HG02884 (cell line): Measurements from ENCODE around the gene TMEM87B.
"Not testable (repeated sequence)": the region's sequence is repeated elsewhere in the genome, so short reads cannot be mapped to it uniquely, and the experiment has no call there.

Experiments used
- ATAC-seq: cut with Tn5 transposase; IDR thresholded peaks from one replicate; pipeline ENCODE4 v1.9.1; 2021; ENCODE audit warnings: mild to moderate bottlenecking, moderate library complexity; ENCODE audit not compliant: unreplicated experiment

TMEM87B gene

DNA sequence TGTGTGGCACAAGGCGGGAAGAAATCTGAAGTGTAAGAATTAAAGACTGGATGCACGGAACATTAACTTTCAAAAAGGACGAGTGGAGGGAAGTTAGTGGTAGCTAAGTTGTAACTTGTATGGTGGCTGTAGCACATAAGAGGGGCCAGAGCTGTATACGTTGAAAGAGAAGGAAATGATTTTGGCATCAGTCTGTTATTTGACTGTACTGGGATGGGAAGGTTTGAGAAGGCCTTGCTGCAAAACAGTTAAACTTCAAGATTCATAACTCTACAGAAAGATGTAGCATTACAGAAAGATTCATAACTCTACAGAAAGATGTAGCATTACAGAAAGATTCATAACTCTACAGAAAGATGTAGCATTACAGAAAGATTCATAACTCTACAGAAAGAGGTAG is 58.3 kb downstream of the TMEM87B start:
- ATAC-seq = not testable (repeated sequence)

DNA sequence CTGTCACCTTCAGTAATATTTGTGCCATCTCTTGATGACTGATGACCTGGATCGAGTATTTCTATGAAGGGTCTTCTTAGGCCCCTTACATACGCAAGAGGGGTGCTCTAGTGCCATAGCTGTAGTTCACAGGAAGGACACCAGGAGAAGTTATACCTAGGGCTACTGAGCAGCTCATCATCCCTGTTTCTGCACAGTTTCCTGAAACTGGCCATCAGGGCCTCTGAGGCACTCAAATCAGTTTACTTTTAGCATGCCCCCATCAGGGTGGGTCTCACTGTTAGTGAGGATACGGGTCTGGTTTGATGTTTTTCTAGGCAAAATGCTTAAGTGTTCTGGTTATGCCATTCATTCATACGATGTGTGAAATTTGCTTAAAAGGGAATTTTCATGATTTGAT is 63.1 kb downstream of the TMEM87B start:
- no peak for ATAC-seq

DNA sequence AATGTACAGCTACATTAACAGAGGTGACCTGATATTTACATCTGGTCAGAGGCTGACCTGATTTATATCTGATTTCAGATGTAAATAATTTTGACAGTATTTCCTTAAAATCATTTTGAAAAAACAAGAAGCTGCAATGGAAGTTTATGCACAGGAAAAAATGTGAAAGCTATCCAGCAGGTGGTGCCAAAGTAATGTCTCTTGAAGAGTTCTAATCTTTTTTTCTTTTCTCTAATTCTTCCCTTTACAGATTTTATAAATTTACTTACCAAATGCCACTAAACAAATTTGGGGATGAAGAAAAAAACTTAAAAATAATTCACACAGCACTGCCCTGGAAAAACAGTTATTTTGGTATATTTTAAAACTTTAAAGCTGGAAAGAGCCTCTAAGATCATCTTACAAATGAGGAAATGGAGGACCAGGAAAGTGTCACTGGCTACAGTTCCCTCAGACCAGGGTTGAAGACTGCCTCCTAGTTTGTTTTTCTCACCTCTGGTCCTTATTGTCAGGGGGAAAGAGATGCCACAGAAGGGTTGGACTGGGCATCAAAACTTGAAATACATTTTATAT is 66.7 kb downstream of the TMEM87B start:
- ATAC-seq = no peak

DNA sequence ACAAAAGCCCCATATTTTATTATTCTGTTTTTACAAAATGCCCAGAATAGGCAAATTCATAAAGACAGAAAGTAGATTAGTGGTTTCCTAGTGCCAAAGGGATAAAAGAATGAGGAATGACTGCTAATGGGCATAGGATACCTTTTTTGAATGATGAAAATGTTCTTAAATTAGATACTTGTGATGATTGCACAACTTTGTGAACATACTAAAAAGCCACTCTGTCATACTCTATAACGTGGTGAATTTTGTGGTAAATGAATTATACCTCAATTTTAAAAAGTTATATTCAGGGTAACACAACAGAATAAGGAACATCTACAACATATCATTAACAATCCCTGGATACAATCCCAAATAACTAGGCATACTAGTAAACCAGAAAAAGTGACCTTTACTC is 74.0 kb downstream of the TMEM87B start:
- no peak for ATAC-seq

DNA sequence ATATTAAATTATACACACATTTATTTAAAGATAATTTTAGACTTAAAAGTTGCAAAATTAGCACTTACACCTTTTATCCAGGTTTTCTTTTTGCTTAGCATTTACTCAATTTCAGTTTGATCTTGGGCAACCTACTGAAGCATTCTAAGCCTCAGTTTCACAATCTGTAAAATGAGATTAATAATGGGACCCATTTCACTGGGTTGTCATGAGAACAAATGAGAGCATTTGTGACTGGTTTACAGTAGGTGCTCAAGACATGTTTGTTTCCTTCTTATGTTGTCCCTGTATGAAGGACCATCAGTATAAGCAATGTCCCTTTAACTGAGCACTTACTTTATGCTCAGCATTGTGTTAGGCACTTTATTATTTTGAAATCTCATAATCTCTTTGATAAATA is 78.3 kb downstream of the TMEM87B start:
- ATAC-seq = no peak

DNA sequence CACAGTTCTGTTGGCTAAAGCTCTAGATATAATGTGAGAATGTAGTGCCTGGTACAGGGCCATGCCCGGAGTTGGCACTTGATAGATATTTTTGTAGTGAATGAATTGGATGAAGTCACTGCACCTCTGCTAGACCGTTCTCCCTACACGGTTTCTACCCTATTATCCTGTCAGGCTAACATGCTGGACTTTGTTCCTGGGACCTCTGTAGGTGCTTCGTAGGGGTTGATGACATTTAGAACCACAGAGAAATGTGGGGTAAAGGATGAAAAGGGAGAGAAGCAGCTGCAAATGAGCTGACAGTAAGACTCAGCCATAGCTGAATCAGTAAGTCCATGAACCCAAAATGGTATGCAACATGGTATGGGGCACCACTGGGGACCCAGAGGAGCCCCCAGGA is 79.1 kb downstream of the TMEM87B start:
- no peak for ATAC-seq

DNA sequence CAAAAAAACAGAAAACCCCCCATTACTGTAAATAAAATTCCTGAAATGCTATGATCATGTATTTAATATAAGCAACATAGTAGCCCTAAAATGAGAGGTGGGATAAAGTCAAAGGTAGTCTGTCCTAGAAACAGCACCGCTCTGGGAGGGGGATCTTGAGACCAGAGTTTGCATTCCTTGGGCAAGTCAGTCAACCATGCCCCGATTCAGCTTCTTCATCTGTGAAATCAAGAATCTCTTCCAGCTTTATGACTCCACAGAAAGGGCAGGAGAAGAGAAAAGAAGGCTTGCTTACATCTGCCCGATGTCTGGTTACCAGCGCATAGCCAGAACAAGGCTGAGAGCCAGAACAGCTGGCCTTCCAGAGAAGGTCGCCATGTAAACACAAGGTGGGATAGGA is 81.0 kb downstream of the TMEM87B start:
- no peak for ATAC-seq

DNA sequence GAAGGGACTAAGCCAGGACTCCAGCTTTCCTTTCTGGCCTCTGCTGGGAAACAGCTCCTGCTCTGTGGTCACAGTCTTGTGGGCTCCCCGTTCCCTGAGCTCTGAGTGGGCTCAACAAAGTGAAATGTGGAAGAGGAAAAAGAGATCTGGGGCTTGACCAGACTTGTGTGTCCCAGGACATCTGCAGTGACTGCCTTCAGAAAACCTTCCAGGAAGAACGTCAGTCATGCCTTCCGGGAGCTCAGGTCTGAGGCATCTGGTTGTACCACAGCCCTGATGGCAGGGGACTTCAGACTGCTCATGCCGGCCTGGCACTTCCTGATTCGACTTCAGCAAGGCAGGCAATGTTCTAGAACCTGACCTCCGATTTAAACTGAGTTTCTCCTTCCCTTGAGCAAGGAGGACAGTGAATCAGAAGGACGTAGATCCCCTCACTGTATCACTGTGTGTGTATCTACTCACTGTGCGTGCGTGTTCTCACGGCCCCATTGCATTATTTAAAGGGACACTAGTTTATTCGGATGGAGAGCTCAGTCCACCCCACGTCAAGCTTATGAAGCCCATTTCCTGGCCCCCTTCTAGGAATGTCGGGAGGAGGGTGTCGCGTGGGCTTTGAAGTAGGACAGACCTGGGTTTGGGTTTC is 82.6 kb downstream of the TMEM87B start:
- no peak for ATAC-seq

DNA sequence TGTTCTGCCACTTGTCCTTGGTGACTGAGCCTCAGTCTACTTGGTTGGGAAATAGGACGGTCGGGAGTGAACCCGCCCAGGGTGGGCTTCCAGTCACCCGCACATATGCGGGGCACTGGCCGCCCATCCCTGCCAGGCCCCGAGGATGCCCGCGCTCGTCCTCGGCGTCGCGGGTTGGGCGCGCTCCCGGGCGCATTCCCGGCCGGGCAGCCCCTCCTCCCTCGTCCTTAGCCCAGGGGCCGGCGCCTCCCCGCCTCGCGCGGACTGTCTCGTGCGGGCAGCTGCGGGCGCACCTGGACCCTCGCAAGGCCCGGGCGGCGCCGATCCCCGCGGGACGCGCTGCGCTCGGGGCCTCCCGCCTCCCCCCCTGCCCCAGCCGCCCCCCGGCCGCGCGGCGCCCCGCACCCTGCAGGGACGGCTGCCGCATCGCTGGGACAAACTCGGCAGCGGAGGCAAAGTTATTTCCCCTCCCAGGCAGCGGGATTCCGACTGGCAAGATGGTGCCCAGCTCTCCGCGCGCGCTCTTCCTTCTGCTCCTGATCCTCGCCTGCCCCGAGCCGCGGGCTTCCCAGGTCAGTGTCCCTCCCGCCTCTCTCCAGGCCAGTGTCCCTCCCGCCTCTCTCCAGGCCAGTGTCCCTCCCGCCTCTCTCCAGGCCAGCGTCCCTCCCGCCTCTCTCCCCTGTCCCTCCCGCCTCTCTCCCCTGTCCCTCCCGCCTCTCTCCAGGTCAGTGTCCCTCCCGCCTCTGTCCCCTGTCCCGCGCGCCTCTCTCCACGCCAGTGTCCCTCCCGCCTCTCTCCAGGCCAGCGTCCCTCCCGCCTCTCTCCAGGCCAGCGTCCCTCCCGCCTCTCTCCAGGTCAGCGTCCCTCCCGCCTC is 83.3 kb downstream of the TMEM87B start, which contains the start of gene FBLN7:
FBLN7 (plus strand) TSS at position 227 of the 874 bp plus-strand sequence; CDS start at position 498, 271 bp downstream.
- no peak for ATAC-seq

DNA sequence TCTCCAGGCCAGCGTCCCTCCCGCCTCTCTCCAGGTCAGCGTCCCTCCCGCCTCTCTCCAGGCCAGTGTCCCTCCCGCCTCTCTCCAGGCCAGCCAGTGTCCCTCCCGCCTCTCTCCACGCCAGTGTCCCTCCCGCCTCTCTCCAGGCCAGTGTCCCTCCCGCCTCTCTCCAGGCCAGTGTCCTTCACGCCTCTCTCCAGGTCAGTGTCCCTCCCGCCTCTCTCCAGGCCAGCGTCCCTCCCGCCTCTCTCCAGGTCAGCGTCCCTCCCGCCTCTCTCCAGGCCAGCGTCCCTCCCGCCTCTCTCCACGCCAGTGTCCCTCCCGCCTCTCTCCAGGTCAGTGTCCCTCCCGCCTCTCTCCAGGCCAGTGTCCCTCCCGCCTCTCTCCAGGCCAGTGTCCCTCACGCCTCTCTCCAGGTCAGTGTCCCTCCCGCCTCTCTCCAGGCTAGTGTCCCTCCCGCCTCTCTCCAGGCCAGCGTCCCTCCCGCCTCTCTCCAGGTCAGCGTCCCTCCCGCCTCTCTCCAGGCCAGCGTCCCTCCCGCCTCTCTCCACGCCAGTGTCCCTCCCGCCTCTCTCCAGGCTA is 84.1 kb downstream of the TMEM87B start:
- not testable (repeated sequence) for ATAC-seq

DNA sequence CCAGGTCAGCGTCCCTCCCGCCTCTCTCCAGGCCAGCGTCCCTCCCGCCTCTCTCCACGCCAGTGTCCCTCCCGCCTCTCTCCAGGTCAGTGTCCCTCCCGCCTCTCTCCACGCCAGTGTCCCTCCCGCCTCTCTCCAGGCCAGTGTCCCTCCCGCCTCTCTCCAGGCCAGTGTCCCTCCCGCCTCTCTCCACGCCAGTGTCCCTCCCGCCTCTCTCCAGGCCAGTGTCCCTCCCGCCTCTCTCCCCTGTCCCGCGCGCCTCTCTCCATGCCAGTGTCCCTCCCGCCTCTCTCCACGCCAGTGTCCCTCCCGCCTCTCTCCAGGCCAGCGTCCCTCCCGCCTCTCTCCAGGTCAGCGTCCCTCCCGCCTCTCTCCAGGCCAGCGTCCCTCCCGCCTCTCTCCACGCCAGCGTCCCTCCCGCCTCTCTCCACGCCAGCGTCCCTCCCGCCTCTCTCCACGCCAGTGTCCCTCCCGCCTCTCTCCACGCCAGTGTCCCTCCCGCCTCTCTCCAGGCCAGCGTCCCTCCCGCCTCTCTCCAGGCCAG is 84.7 kb downstream of the TMEM87B start:
- ATAC-seq = not testable (repeated sequence)

DNA sequence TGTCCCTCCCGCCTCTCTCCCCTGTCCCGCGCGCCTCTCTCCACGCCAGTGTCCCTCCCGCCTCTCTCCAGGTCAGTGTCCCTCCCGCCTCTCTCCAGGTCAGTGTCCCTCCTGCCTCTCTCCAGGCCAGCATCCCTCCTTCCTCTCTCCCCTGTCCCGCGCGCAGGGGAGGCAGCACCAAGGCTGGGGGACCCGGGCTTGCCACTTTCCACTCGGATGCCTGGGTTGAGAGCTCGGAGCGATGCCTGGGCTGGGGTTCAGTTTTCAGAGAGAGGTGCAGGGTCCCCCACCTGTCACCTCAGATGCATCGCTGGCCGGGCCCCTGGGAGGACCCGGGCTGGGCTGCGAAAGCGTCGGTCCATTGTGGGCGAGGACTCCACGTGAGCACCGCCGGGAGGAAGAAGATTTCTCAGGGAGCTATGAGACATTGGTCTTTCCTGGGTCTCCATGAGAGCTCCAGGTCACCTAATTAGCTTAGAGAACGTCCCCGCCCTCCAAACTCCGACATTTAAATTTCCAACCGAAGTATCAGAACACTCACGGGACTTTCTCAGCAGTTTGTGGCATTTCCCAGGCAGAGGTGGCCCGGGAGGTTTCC is 85.2 kb downstream of the TMEM87B start:
- ATAC-seq = no peak

DNA sequence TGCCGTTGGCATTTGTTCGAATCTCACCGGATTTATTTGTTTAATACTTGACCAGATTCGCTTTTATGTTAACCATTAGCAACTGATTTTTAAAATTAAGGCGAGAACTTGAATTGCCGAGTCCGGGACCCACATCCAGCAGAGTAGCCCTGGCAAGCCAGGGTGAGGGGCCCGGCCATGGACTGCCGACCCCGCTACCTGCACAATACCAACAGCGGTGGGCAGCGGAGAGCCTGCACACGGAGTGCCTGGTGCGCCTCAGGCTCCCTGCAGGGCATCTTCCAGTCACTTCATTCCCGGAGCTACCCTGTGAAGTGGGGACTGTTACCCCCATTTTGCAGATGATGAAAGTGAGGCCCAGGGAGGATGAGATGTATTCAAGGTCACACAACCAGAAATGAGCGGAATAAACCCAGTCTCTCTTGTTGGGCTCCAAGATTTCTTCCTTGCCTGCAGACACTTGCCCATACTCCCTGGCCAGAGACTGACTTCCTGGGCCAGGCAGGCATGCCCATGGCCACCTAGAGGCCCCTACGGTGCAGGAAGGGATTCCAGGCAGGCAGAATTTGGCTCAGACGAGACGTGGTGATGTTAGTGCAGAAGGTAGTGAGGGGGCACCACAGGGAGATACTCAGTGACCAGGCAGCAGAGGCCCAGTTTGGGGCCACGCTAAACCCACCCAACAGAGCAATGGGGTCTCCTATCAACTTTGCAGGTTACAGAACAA is 86.0 kb downstream of the TMEM87B start:
- no peak for ATAC-seq

DNA sequence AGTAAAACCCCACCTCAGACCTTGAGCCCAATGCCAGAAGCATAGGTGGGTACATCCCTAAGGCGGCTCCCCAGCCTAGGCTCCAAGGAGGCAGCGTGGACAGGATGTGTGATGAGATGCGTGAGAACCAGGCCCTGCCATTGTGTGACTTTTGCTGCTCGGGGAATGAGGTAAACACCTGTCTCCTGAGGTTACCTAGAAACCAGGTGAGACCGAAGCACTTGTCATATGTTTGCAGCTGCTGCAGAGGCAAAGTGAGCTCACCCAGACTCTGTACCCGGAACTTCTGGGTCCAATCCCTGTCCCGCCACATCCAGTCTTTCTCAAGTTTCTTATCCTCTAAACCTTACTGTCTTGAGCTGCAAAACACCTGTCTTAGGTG is 86.5 kb downstream of the TMEM87B start:
- no peak for ATAC-seq

DNA sequence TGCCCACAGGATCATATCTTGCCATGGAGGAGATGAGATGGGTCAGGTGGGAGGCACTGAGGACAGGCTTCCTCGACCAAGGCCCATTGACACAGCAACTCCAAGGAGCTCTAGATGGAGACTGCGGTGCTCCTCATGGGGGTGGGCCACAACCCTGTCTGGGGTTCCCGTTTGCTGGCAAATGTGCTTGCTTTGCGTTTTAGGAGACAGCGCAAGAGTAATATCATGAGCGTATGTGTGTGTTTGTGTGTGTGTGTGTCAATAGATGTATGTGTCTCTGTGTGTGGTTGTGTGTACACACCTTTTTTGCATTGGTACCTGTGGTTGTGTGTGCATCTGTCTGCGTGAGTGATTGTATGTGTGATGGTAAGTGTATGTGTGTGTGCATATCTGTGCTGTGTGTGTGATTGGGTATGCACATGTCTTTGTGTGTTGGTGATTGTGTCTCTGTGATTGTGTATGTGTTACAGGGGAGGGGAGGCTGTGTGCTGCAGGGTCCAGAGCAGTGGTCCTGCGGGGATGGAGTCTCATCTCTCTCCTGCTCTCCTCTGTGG is 87.5 kb downstream of the TMEM87B start:
- no peak for ATAC-seq

DNA sequence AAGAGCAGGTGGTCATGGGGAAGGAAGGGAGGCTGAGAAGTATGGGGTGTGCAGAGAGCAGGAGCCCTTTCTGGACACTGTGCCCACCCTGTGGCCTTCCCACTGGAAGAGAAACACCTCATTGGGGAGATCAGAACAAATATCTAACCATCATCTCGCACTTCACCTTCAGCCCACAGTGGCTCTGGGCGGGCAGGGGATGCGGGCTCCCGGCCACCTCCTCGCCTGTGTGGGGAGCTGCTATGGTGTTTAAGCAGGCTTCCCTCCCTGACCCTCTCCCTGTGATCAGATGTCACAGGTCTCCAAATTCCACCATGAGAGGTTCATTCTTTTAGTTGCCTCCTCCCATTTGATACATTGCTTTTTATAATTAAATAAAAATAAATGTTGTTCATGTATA is 88.1 kb downstream of the TMEM87B start:
- ATAC-seq = no peak

DNA sequence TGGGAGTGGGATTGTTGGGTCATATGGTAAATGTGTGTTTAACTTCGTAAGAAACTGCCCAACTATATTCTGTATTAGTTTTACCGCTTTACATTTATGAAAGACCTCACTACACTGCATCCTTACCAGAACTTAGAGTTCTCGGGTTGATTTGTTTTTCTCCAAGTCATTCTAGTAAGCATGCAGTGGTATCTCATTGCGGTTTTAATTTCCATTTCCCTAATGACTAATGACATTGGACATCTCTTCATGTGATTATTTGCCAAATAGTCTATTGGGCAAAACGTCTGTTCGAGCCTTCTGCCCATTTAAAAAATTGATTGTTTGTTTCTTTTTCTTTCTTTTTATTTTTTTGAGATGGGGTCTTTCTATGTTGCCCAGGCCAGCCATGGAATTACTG is 89.9 kb downstream of the TMEM87B start:
- no peak for ATAC-seq

DNA sequence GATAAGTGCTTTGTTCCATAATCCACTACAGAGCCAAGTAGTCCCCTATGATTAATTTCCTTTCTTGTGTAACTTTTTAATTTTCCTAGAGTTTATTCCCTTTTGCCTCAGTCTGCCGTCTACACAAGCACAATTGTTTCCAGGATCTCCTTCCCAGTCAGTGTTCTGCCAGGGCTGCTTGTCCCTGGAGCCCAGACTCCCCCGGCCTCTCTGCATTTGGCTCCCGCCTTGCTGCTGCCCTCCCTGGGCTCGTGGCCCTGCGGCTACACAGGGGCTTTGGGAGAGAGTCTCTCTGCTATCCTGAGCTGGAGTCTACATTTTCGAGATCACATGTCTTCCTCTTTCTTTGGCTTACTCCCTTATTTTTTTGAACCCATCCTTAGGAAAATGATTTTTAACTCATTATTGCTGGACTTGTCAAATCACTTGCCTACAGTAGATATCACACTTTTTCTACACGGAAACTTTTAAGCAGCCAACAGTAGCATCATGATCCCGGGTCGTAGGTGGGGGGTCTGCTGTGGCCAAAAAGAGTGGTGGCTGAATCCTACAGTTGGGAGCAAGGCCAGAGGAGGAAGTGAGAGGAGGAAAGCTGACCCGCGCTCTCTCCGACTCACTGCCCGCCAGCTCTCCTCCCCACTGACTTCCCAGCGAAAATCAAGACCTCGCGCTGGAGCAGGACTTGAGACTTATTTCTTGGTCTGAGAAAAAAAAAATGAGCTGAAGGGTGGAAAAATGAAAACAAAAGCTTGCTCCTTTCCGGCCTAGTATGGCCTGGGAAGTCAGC is 92.5 kb downstream of the TMEM87B start:
- no peak for ATAC-seq

DNA sequence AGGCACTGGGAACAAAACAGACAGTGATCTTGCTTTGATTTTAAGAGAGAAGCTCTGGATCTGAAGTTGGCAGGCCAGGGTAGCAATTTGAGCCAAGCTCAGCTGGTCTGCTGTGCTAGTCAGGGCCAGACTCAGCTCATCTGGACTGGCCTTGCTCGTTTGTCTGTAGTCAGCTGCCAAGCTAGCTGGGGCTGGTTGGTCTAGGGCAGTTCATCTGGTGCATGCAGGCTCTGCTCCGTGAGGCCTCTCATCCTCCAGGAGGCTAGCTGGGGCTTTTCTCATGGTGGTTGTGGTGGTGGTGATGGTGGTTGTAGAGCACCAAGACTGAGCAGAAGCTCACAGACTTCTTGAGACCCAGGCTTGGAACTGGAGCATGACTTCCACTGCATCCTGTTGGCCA is 93.4 kb downstream of the TMEM87B start:
- ATAC-seq = no peak
